IMR-90 (cell line): Measurements from ENCODE around the gene C6orf141. TPM values are rescaled to one million over a fixed set of nuclear protein-coding genes. Genes with fewer than 3 reads are reported as not detected.

ENCODE experiments used
- ATAC-seq: fragments of 200-7000 bp; cut with Tn5 transposase; 2 replicates; pipeline ENCODE4 v1.9.1; 2020; ENCODE audit warnings: low read depth, mild to moderate bottlenecking, moderate library complexity
- BruUV-seq: library from RNA; stranded (reverse); fragments of 400-500 nt; replicated peaks from 2 replicates; lab custom pipeline; 2021; lab: Mats Ljungman, UMichigan
- CTCF ChIA-PET: fragments of 300-600 bp; formaldehyde crosslinking; extraction: SDS; loops from one replicate; lab custom pipeline; 2021; ENCODE audit warnings: antibody characterized with exemption; lab: Yijun Ruan, JAX
- POLR2A ChIA-PET: fragments of 300-600 bp; sonication (Branson Sonifier 250); formaldehyde crosslinking; loops from one replicate; lab custom pipeline; 2022; ENCODE audit warnings: antibody characterized with exemption; ENCODE audit not compliant: unreplicated experiment; lab: Charles Lee
- DNase-seq: peaks from one replicate; pipeline ENCODE4 v3.0.0; 2013
- H2AFZ ChIP-seq: replicated peaks from 2 replicates; pipeline ENCODE3; 2013; ENCODE audit warnings: low read length, mild to moderate bottlenecking; ENCODE audit not compliant: poor library complexity
- H2AK5ac ChIP-seq: 2 replicates; pipeline ENCODE4 v1.6.1; 2013; ENCODE audit warnings: low read depth, low read length, inconsistent platforms
- H2AK9ac ChIP-seq: replicated peaks from 2 replicates; pipeline ENCODE3; 2013; ENCODE audit warnings: mild to moderate bottlenecking, low read depth, low read length, moderate library complexity; ENCODE audit not compliant: poor library complexity
- H2BK120ac ChIP-seq: 2 replicates; pipeline ENCODE4 v1.6.1; 2013; ENCODE audit warnings: low read depth, low read length, inconsistent platforms
- H2BK15ac ChIP-seq: 3 replicates; pipeline ENCODE4 v1.6.1; 2013; ENCODE audit warnings: low read depth, low read length, inconsistent platforms
- H2BK20ac ChIP-seq: 2 replicates; pipeline ENCODE4 v1.6.1; 2013; ENCODE audit warnings: low read depth, mild to moderate bottlenecking, inconsistent platforms, low read length, moderate library complexity
- H2BK5ac ChIP-seq: 2 replicates; pipeline ENCODE4 v1.6.1; 2013; ENCODE audit warnings: mild to moderate bottlenecking, low read depth, low read length, inconsistent platforms; ENCODE audit not compliant: poor library complexity, severe bottlenecking
- H3K14ac ChIP-seq: replicated peaks from 2 replicates; pipeline ENCODE4 v1.6.1; 2013; ENCODE audit warnings: low read depth, low read length, inconsistent platforms
- H3K18ac ChIP-seq: 2 replicates; pipeline ENCODE4 v1.6.1; 2013; ENCODE audit warnings: low read depth, low read length, control low read depth
- H3K23ac ChIP-seq: 2 replicates; pipeline ENCODE4 v1.6.1; 2013; ENCODE audit warnings: low read depth, low read length, inconsistent platforms
- H3K27ac ChIP-seq: 2 replicates; pipeline ENCODE4 v1.5.1; 2013; ENCODE audit warnings: mild to moderate bottlenecking, control low read depth, low read length; ENCODE audit not compliant: insufficient read depth
- H3K27me3 ChIP-seq: 2 replicates; pipeline ENCODE4 v1.6.1; 2013; ENCODE audit warnings: low read length; ENCODE audit not compliant: control insufficient read depth, insufficient read depth
- H3K36me3 ChIP-seq: 2 replicates; pipeline ENCODE4 v1.6.1; 2013; ENCODE audit warnings: low read length, mixed read lengths; ENCODE audit not compliant: control insufficient read depth, insufficient read depth
- H3K4ac ChIP-seq: 2 replicates; pipeline ENCODE4 v1.6.1; 2013; ENCODE audit warnings: low read depth, low read length, inconsistent platforms
- H3K4me1 ChIP-seq: 2 replicates; pipeline ENCODE4 v1.6.1; 2013; ENCODE audit warnings: low read length, mixed read lengths; ENCODE audit not compliant: control insufficient read depth, insufficient read depth
- H3K4me2 ChIP-seq: 2 replicates; pipeline ENCODE4 v1.6.1; 2013; ENCODE audit warnings: low read depth, mild to moderate bottlenecking, control low read depth, low read length, moderate library complexity
- H3K4me3 ChIP-seq: 2 replicates; pipeline ENCODE4 v1.5.1; 2013; ENCODE audit warnings: low read depth, mild to moderate bottlenecking, control low read depth, low read length, moderate library complexity; ENCODE audit not compliant: insufficient read depth
- H3K56ac ChIP-seq: 2 replicates; pipeline ENCODE4 v1.6.1; 2013; ENCODE audit warnings: low read length, inconsistent platforms; ENCODE audit not compliant: insufficient read depth; ENCODE audit errors: extremely low read depth
- H3K79me1 ChIP-seq, 2 experiments: 2 replicates each; pipeline ENCODE4 v1.6.1; 2013; ENCODE audit warnings: low read length in 2 of 2, inconsistent platforms in 1 of 2, low read depth in 1 of 2
- H3K9ac ChIP-seq: 2 replicates; pipeline ENCODE4 v1.6.1; 2013; ENCODE audit warnings: low read depth, low read length, control low read depth
- H3K9me1 ChIP-seq: 2 replicates; pipeline ENCODE4 v1.6.1; 2013; ENCODE audit warnings: low read length, inconsistent platforms; ENCODE audit not compliant: insufficient read depth
- H3K9me3 ChIP-seq: 2 replicates; pipeline ENCODE4 v1.6.1; 2013; ENCODE audit warnings: low read length; ENCODE audit not compliant: control insufficient read depth, insufficient read depth
- H4K20me1 ChIP-seq: 2 replicates; pipeline ENCODE4 v1.6.1; 2013; ENCODE audit warnings: low read length, inconsistent platforms; ENCODE audit not compliant: insufficient read depth
- H4K5ac ChIP-seq: 2 replicates; pipeline ENCODE4 v1.6.1; 2013; ENCODE audit warnings: mild to moderate bottlenecking, low read depth, low read length, control low read depth
- H4K8ac ChIP-seq, 2 experiments: 2 replicates each; pipeline ENCODE4 v1.6.1; 2013; ENCODE audit warnings: low read depth in 2 of 2, low read length in 2 of 2, control low read depth in 1 of 2, inconsistent platforms in 1 of 2
- H4K91ac ChIP-seq: 2 replicates; pipeline ENCODE4 v1.6.1; 2013; ENCODE audit warnings: low read depth, low read length, inconsistent platforms; ENCODE audit not compliant: insufficient read depth
- BHLHE40 ChIP-seq: fragments of 150-350 bp; IDR thresholded peaks from 2 replicates; pipeline ENCODE4 v1.6.1; 2016; ENCODE audit warnings: mild to moderate bottlenecking, low read depth, low read length
- CEBPB ChIP-seq: IDR thresholded peaks from 2 replicates; pipeline ENCODE4 v1.6.1; 2012; ENCODE audit warnings: low read depth, low read length, improper control_type of control experiment
- CHD1 ChIP-seq: IDR thresholded peaks from 2 replicates; pipeline ENCODE4 v1.6.1; 2012; ENCODE audit warnings: low read depth, low read length, improper control_type of control experiment
- MAFK ChIP-seq: IDR thresholded peaks from 2 replicates; pipeline ENCODE4 v1.6.1; 2012; ENCODE audit warnings: low read depth, low read length, improper control_type of control experiment
- MAZ ChIP-seq: IDR thresholded peaks from 2 replicates; pipeline ENCODE4 v1.6.1; 2012; ENCODE audit warnings: low read depth, mild to moderate bottlenecking, low read length, improper control_type of control experiment, moderate library complexity, borderline replicate concordance
- MXI1 ChIP-seq: IDR thresholded peaks from 2 replicates; pipeline ENCODE4 v1.6.1; 2012; ENCODE audit warnings: low read depth, mild to moderate bottlenecking, low read length, moderate library complexity, borderline replicate concordance
- NFE2L2 ChIP-seq: fragments of 150-350 bp; IDR thresholded peaks from 2 replicates; pipeline ENCODE4 v1.6.1; 2016; ENCODE audit warnings: low read depth, mild to moderate bottlenecking, low read length
- RAD21 ChIP-seq: IDR thresholded peaks from 2 replicates; pipeline ENCODE4 v1.6.1; 2012; ENCODE audit warnings: low read length, improper control_type of control experiment
- RCOR1 ChIP-seq: IDR thresholded peaks from 2 replicates; pipeline ENCODE4 v1.6.1; 2012; ENCODE audit warnings: mild to moderate bottlenecking, low read length, improper control_type of control experiment; ENCODE audit not compliant: insufficient replicate concordance
- RFX5 ChIP-seq: IDR thresholded peaks from 2 replicates; pipeline ENCODE4 v1.8.0; 2012; ENCODE audit warnings: low read depth, mild to moderate bottlenecking, low read length, moderate library complexity
- SMC3 ChIP-seq: fragments of 150-350 bp; IDR thresholded peaks from 2 replicates; pipeline ENCODE4 v1.6.1; 2016; ENCODE audit warnings: low read depth, mild to moderate bottlenecking, antibody characterized with exemption, low read length, moderate library complexity
- USF2 ChIP-seq: fragments of 150-350 bp; IDR thresholded peaks from 2 replicates; pipeline ENCODE4 v1.6.1; 2017; ENCODE audit warnings: mild to moderate bottlenecking, antibody characterized with exemption, low read length, low read depth
- WGBS, 2 experiments: methylation state at CpG; one replicate each; pipeline versions ENCODE4 v1.1.5 to v1.1.7; 2013; ENCODE audit warnings: missing lambda C conversion rate in 2 of 2; ENCODE audit not compliant: insufficient read length in 1 of 2; ENCODE audit errors: extremely low coverage in 2 of 2; 5-methylcytosine and 5-hydroxymethylcytosine counted together
- dilution Hi-C: fragments of 300-500 bp; cut with HindIII; formaldehyde crosslinking; loops from one replicate; pipeline ENCODE4 v1.14.3; 2018; ENCODE audit warnings: low sequenced_read_pairs; ENCODE audit not compliant: unreplicated experiment
- in situ Hi-C: fragments of 300-500 bp; cut with MboI; formaldehyde crosslinking; loops from 3 replicates; pipeline ENCODE4 v1.14.3; 2019; ENCODE audit warnings: low sequenced_read_pairs, inconsistent platforms, mixed read lengths
- intact Hi-C: fragments of 100-400 bp; cut with micrococcal nuclease; formaldehyde crosslinking; loops from 2 replicates; pipeline ENCODE4 v1.10.0; 2022
- polyA plus RNA-seq, 3 experiments: library from polyadenylated mRNA; depleted of rRNA; stranded (reverse); fragments of >200 nt; gene quantifications; 2 replicates each; pipeline ENCODE4 v1.2.3, GENCODE V29; 2012; ENCODE audit warnings: low replicate concordance in 1 of 3
- total RNA-seq: library from RNA; depleted of rRNA; stranded (reverse); fragments of >200 nt; gene quantifications from 2 replicates; pipeline ENCODE4 v1.2.3, GENCODE V29; 2012
- TF ChIP-seq, protein P1 (sequence below): conservative IDR thresholded peaks from 2 replicates; pipeline ENCODE4 v1.5.1; 2012; ENCODE audit warnings: mild to moderate bottlenecking, low read depth, low read length, improper control_type of control experiment
- TF ChIP-seq, protein P2 (sequence below): fragments of 150-350 bp; IDR thresholded peaks from 2 replicates; pipeline ENCODE4 v1.6.1; 2016; ENCODE audit warnings: low read depth, mild to moderate bottlenecking, low read length, moderate library complexity, borderline replicate concordance

The C6orf141 gene
- total and polyA plus RNA-seq, 2 of the 4 experiments (the other 2 are of a cell fraction) = not detected

DNA sequence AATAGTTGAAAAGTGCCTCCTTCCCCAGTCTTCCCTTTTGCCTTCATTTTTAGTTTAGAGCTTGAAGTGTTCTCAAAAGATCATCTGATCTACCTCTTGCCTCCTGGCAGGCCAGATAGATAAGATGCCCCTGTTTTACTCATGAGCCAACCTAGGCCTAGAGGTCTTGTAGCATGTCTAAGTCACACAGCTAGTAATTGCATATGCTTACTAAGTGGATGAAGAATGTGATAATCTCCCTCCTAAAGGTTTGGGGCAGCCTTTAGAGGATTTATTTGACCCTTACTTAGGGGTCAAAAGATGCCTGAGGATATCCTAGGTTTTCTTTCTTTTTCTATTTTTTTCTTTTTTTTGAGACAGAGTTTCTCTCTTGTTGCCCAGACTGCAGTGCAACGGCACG lies 2.1 kb downstream of the C6orf141 start:
- H3K56ac ChIP-seq = no peak overlapping the region
- BruUV-seq = no TSS peak

More for the DNA sequence above, 2.1 kb downstream of the C6orf141 start:
- ChIA-PET CTCF (no interaction called here), POLR2A (no interaction called here)
- Histone ChIP-seq H3K4me2 (no peak overlapping the region), H2BK5ac (no peak overlapping the region), H4K8ac (no peak overlapping the region), H3K4me3 (no peak overlapping the region), H2BK20ac (no peak overlapping the region), H3K9me3 (no peaks in the 10 kb centered on the region), H2AK5ac (no peak overlapping the region), H4K20me1 (no peaks in the 10 kb centered on the region), H3K14ac (no peak overlapping the region), H3K9ac (no peak overlapping the region), H3K27me3 (peaks cover 25% of the 10 kb centered on the region), H3K79me1 (no peaks in the 10 kb centered on the region), H2AK9ac (no peak overlapping the region), H3K18ac (no peak overlapping the region), H3K4ac (no peak overlapping the region), H3K23ac (no peak overlapping the region), H3K36me3 (no peaks in the 10 kb centered on the region), H2AFZ (no peak overlapping the region), H3K4me1 (no peaks in the 10 kb centered on the region), H4K5ac (no peak overlapping the region), H4K91ac (no peak overlapping the region), H2BK120ac (no peak overlapping the region), H2BK15ac (no peak overlapping the region), H3K27ac (no peak overlapping the region), H3K9me1 (no peaks in the 10 kb centered on the region)
- DNase-seq (no peak), ATAC-seq (no peak)
- in situ Hi-C loops = no loop called here
- dilution Hi-C loops = no loop called here
- no peak for TF ChIP-seq MAFK
- TF ChIP-seq RAD21 = no peak
- TF ChIP-seq NFE2L2 = no peak
- TF ChIP-seq USF2 = no peak
- TF ChIP-seq SMC3 = no peak
- no peak for TF ChIP-seq CHD1
- TF ChIP-seq, protein P1, sequence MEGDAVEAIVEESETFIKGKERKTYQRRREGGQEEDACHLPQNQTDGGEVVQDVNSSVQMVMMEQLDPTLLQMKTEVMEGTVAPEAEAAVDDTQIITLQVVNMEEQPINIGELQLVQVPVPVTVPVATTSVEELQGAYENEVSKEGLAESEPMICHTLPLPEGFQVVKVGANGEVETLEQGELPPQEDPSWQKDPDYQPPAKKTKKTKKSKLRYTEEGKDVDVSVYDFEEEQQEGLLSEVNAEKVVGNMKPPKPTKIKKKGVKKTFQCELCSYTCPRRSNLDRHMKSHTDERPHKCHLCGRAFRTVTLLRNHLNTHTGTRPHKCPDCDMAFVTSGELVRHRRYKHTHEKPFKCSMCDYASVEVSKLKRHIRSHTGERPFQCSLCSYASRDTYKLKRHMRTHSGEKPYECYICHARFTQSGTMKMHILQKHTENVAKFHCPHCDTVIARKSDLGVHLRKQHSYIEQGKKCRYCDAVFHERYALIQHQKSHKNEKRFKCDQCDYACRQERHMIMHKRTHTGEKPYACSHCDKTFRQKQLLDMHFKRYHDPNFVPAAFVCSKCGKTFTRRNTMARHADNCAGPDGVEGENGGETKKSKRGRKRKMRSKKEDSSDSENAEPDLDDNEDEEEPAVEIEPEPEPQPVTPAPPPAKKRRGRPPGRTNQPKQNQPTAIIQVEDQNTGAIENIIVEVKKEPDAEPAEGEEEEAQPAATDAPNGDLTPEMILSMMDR = no peak
- TF ChIP-seq, protein P2, sequence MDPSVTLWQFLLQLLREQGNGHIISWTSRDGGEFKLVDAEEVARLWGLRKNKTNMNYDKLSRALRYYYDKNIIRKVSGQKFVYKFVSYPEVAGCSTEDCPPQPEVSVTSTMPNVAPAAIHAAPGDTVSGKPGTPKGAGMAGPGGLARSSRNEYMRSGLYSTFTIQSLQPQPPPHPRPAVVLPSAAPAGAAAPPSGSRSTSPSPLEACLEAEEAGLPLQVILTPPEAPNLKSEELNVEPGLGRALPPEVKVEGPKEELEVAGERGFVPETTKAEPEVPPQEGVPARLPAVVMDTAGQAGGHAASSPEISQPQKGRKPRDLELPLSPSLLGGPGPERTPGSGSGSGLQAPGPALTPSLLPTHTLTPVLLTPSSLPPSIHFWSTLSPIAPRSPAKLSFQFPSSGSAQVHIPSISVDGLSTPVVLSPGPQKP = no peak
- no peak for TF ChIP-seq CEBPB
- TF ChIP-seq RCOR1 = no peak
- TF ChIP-seq MXI1 = no peak
- no peak for TF ChIP-seq MAZ
- no peak for TF ChIP-seq BHLHE40
- no peak for TF ChIP-seq RFX5
- no CpG with 5 or more reads among the region's 2 CpGs for WGBS, 2 experiments
- intact Hi-C loops = no loop called here
